ENCODE measurements around the gene IMMP2L.

Gene IMMP2L

GRCh38 chr7:111264981-111265380 is 297.3 kb downstream of the IMMP2L start:
- TF ChIP-seq CTCF (IDR thresholded peaks at IDR 0.05), result no peak

DNA sequence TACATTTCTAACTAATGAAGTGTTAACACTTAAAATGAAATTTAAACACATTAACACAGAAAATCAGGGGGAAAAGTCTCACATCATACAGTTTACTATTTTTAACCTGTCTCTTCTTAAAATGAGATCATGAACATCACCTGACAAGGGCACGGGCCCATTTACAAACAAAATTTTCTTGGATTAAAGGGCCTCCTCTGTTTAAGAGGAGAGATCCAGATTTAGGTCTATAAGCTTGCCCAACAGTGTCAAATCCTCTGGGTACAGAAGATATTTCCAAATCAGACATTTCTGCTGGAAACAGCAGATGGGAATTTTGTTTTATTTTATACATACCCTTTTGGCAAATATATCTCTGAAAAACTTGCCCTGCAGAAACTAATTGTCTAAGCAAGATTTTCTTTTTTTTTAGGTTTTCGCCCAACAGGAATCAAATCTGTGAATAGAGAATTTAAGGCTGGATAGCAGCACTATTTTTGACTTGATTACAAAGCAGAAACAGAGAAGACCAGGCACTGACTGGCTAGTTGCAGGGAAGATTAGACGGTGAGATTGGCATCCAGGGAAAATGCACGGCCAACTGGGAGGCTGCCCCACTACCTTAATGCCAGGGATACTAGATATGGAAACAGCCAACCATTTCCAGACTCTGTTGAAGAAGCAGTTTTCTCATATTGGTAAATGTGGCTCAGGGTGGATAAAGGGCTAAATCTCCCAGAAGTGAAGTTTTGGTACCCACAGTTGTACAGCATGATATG is 298.0 kb downstream of the IMMP2L start:
- TF ChIP-seq CTCF (IDR thresholded peaks at IDR 0.05), result no peak

DNA sequence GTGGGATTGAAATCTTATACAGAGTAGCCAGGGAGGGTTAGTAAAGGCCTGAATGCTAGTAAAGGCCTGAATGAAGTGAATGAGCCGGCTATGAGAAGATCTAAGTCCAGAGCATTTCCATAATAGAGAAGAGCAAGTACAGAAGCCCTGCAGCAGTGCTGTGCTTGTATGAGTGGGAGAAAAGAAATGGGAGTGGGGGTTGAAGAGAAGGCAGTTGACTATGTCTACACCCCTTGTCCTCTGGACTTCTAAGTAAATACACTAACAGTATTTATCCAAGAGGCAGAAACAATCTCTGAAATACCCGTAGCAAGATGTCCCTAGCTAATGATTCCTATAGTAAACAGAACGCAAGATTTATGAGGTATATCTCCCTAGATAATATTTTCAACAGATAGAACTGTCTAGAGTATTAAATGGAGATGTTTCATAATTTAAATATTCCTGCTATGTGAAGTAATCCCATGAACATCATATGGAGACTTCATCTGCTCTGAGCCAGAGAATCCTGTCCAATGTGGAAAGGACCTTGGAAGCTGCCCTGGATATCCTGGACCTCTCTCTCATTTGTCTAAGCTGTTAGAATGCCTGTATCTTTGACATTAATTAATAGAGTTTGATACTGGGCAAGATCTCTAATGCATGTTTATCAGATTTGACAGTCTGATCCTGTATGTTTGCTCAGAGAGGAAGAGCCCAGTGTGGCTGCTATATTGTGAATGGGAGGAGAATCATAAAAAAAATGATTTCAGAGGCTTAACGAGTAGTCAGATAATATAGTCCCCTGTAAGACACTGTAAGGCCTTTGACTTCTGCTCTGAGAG is 299.8 kb downstream of the IMMP2L start:
- no peak for TF ChIP-seq CTCF (IDR thresholded peaks at IDR 0.05)

- no peak for TF ChIP-seq CTCF (IDR thresholded peaks at IDR 0.05)
These were observed 300.8 kb downstream of the IMMP2L start for GRCh38 chr7:111261496-111261895.

DNA sequence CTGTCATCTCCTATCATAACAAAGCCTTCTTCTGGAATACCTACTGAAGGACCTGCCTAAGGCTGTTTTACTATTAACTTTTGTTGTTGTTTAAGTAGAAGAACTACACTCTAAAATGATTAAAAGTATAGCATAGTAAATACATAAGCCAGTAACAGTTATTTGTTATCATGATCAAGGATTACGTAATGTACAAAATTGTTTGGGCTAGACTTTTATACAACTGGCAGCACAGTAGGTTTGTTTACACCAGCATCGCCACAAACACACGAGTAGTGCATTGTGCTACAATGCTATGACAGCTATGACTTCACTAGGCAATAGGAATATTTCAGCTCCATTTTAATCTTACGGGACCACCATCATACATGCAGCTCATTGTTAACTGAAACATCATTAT is 302.3 kb downstream of the IMMP2L start:
- no peak for TF ChIP-seq CTCF (IDR thresholded peaks at IDR 0.05)

DNA sequence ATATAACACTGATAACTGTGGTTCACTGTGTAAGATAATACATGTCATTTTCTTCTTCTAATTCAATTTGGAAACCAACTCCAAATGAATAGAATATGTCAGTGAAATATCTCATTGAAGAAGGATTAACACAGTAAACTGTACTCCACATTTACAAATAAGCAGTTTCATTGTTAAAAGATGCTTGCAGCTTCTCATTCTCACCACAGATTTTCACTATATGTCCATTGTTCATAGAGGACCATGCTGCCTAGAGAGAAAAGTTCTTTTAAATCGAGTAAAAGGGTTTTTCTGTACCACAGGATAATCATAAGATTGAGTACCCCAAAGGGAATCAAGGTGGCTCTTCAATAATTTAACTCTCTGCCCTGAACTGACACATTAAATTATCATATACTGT is 305.9 kb downstream of the IMMP2L start:
- TF ChIP-seq CTCF (IDR thresholded peaks at IDR 0.05), result no peak

DNA sequence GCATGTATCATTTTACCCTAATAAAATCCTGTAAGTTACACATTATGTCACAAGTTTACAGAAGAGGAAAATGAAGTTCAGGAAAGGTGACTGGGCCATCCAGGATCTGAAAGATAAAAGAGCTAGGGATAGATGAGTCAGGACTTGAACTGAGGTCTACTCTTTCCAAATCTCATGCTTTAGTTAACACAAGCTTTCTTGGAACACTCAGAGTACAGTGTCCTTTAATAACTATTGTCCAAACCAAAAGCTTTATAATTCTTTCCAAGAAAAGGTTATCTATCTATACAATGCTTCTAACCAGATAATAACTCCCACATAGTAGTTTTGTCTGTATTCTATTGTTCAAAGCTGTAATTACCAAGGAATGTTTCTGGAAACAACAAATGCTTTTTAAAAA is 306.7 kb downstream of the IMMP2L start:
- TF ChIP-seq CTCF (IDR thresholded peaks at IDR 0.05), result no peak
